ENCODE results near the gene HS3ST2. TPM values are rescaled to one million over a fixed set of nuclear protein-coding genes. Genes with fewer than 3 reads are reported as not detected.

HS3ST2 gene
- total and polyA plus RNA-seq, 2 experiments from 2014 or later = 1.4 to 3.2 TPM

- TF ChIP-seq REST (IDR thresholded peaks at IDR 0.05; ENCODE audit: unreplicated experiment) (no peak), CREB1 (CRISPR knock-in tag; IDR thresholded peaks at IDR 0.05; ENCODE audit: low read depth) (no peak), JUNB (IDR thresholded peaks at IDR 0.05; ENCODE audit: unreplicated experiment) (no peak), STAT1 (IDR thresholded peaks at IDR 0.05; ENCODE audit: unreplicated experiment) (no peak), POLR2AphosphoS5 (IDR thresholded peaks at IDR 0.05; ENCODE audit: low read depth) (no peak)
These were observed 115.0 kb downstream of the HS3ST2 start (continued) for GRCh38 chr16:22928882-22929435.

GRCh38 chr16:22929461-22929860, 115.5 kb downstream of the HS3ST2 start:
- H3K27ac Mint-ChIP-seq = no peak overlapping the region
- Histone ChIP-seq H3K27ac (ENCODE audit: low read depth) (no peak overlapping the region), H3K79me2 (replicated peaks; ENCODE audit: insufficient read depth) (no peaks in the 10 kb centered on the region), H3K4me2 (no peak overlapping the region), H3F3A (replicated peaks; ENCODE audit: low read depth) (no peaks in the 10 kb centered on the region), H4K20me1 (replicated peaks; ENCODE audit: insufficient read depth) (no peaks in the 10 kb centered on the region), H3K27me3 (ENCODE audit: insufficient read depth) (no peaks in the 10 kb centered on the region), H3K9me2 (ENCODE audit: insufficient read depth) (no peaks in the 10 kb centered on the region), H3K36me3 (ENCODE audit: insufficient read depth) (no peaks in the 10 kb centered on the region), H3K4me1 (ENCODE audit: insufficient read depth) (peaks cover 24% of the 10 kb centered on the region), H2AFZ (no peak overlapping the region), H3K4me3 (no peak overlapping the region)
- DNase-seq (ENCODE audit: low spot score) = no peak
- H3K36me3 Mint-ChIP-seq (ENCODE audit: low read depth) = no peaks in the 10 kb centered on the region
- no peak for ATAC-seq
- H3K9me3 Mint-ChIP-seq = no peaks in the 10 kb centered on the region; the same call in 2 of the 3 replicates
- H3K4me3 Mint-ChIP-seq = no peak overlapping the region
- H3K27me3 Mint-ChIP-seq (ENCODE audit: insufficient read depth, low read depth, poor library complexity) = peaks cover 2% of the 10 kb centered on the region
- H3K4me1 Mint-ChIP-seq = peaks cover 28% of the 10 kb centered on the region
- no peak for TF ChIP-seq ZNF114 (CRISPR knock-in tag; IDR thresholded peaks at IDR 0.05)
- TF ChIP-seq ZNF331 (CRISPR knock-in tag; IDR thresholded peaks at IDR 0.05; ENCODE audit: low read depth) = no peak
- no peak for TF ChIP-seq REST (IDR thresholded peaks at IDR 0.05; ENCODE audit: unreplicated experiment)
- no peak for TF ChIP-seq POLR2AphosphoS5 (IDR thresholded peaks at IDR 0.05; ENCODE audit: low read depth)
- no peak for TF ChIP-seq ZNF462 (CRISPR knock-in tag; IDR thresholded peaks at IDR 0.05)
- no peak for TF ChIP-seq CTCF (conservative IDR thresholded peaks at IDR 0.05; ENCODE audit: low read depth in 2 of 2)
- no peak for TF ChIP-seq JUNB (IDR thresholded peaks at IDR 0.05; ENCODE audit: unreplicated experiment)
- TF ChIP-seq NANOG (IDR thresholded peaks at IDR 0.05; ENCODE audit: borderline replicate concordance) = no peak

Data from GM23338 (cell line).